SK-N-MC (cell line): ENCODE results near the gene STX16.
"Not testable (repeated sequence)": the region's sequence is repeated elsewhere in the genome, so short reads cannot be mapped to it uniquely, and the experiment has no call there.

ENCODE experiments used
- DNase-seq: peaks from one replicate; pipeline ENCODE4 v3.0.0-alpha.2; 2011; ENCODE audit warnings: low read depth, low spot score
- H3K27ac ChIP-seq: fragments of 200-600 bp; sonication (generic); 2 replicates; pipeline ENCODE4 v1.5.1; 2016; ENCODE audit warnings: mixed run types
- H3K36me3 ChIP-seq: fragments of 200-600 bp; sonication (generic); 2 replicates; pipeline ENCODE4 v1.6.1; 2017; ENCODE audit warnings: antibody characterized with exemption, low read length, mixed read lengths; ENCODE audit not compliant: insufficient read depth
- H3K4me3 ChIP-seq: fragments of 200-600 bp; sonication (generic); 2 replicates; pipeline ENCODE4 v1.5.1; 2016
- H3K9ac ChIP-seq: fragments of 200-600 bp; sonication (generic); 2 replicates; pipeline ENCODE4 v1.8.0; 2017; ENCODE audit warnings: mixed run types, mixed read lengths; ENCODE audit not compliant: insufficient read length
- H3K9me3 ChIP-seq: fragments of 200-600 bp; sonication (generic); 2 replicates; pipeline ENCODE4 v1.6.1; 2017; ENCODE audit warnings: low read depth, mild to moderate bottlenecking, antibody characterized with exemption, low read length, moderate library complexity, mixed read lengths
- EZH2 ChIP-seq: fragments of 200-600 bp; sonication (generic); IDR thresholded peaks from one replicate; pipeline ENCODE4 v1.6.1; 2017; ENCODE audit warnings: antibody characterized with exemption
- FOXP2 ChIP-seq: optimal IDR thresholded peaks from 2 replicates; pipeline ENCODE3; 2011; ENCODE audit warnings: mild to moderate bottlenecking, moderate library complexity; ENCODE audit not compliant: insufficient read depth; ENCODE audit errors: extremely low read length, control extremely low read depth
- POLR2AphosphoS5 ChIP-seq: IDR thresholded peaks from 2 replicates; pipeline ENCODE4 v1.6.1; 2012; ENCODE audit warnings: mild to moderate bottlenecking, low read depth, low read length, borderline replicate concordance

Gene STX16

DNA sequence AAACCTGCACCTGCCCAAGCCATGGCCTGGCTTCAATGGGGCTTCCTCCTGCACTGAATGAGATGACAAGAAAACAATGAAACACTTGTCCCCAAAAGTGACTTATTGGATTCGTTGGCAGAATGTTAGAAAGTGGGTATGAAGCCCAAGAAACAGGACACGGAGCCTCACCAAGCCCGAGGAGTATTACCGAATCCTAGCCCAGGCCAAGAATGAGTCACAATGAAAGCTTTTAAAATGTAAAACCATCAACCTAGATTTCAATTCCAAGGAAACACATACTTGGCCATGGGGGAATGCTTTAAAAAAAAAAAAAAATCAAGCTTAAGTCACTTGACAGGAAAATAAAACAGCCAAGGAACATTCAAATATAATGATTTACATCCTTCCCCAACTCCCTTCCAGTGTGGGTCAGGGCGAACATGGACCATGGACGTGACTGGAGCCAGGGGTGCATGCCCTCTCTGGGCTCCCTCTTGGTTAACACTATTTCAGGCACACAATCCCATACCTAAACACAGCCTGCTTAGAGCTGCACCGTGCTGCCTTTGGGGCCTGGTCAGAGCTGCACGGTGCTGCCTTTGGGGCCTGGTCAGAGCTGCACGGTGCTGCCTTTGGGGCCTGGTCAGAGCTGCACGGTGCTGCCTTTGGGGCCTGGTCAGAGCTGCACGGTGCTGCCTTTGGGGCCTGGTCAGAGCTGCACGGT is 3.1 kb upstream of the STX16 start:
- H3K4me3 ChIP-seq, result no peak overlapping the region
- DNase-seq, result no peak
- no peak overlapping the region for H3K27ac ChIP-seq
- H3K9me3 ChIP-seq, result no peaks in the 10 kb centered on the region
- no peaks in the 10 kb centered on the region for H3K36me3 ChIP-seq
- TF ChIP-seq FOXP2 (no peak), EZH2 (no peak), POLR2AphosphoS5 (no peak)
- no peak overlapping the region for H3K9ac ChIP-seq

DNA sequence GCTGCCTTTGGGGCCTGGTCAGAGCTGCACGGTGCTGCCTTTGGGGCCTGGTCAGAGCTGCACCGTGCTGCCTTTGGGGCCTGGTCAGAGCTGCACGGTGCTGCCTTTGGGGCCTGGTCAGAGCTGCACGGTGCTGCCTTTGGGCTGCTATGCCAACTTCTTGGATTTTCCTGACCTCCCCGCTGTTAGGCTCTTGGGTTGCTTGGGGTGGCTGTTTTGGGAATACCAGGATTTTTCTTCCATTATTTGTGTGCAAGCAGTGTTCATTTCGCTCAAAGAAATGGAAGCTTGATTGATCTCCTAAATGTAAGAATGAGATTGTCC is 2.6 kb upstream of the STX16 start:
- not testable (repeated sequence) for H3K9me3 ChIP-seq, H3K9ac ChIP-seq, H3K36me3 ChIP-seq, H3K4me3 ChIP-seq, DNase-seq, H3K27ac ChIP-seq

DNA sequence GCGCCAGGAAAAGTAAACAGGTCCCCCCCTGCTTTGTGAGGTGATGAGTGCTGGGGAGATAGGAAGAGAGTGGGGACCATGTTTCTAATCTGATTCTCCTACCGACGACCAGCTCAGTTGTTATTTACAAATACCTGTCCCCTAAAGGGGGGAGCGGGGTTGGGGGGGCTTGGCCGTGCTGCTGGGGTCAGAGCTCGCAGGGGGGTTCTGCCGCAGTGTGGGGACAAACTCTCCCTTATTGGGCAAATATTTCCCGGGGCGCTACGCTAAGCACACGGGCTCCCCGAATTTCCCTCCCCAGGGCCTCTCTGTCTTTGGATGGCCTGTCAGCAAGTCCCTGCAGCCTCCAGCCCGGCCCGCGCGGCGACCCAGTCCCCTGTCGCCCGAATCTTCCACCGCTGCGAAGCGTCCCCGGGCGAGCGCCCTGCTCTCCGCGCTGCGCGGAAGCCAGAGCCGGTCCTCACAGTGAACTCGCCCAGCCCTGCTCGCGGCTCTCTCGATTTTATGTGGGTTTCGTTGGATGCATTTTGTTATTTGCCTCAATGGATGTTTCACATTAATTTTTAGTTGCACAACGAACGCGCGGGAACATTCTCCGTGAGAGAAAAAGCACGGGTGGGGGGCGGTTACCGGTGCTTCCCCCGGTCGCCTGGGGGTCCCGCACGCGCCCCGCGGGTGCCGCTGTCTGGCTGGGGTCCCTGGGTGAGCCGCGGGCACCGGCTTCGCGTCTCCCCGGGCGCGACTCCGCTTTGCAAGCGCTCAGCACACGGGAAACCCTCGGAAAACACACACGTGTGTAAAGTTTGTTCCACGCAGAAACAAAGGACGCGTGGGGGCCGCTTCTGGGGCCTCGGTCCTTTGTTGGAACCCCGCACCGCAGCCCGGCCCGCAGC is 1.5 kb upstream of the STX16 start:
- H3K27ac ChIP-seq, result no peak overlapping the region
- peaks cover 6% of the 10 kb centered on the region; the same call in 1 of the 2 replicates for H3K36me3 ChIP-seq
- DNase-seq, result no peak
- H3K9ac ChIP-seq, result no peak overlapping the region
- H3K4me3 ChIP-seq, result no peak overlapping the region
- H3K9me3 ChIP-seq, result no peaks in the 10 kb centered on the region
- TF ChIP-seq POLR2AphosphoS5, result no peak
- no peak for TF ChIP-seq FOXP2
- no peak for TF ChIP-seq EZH2

DNA sequence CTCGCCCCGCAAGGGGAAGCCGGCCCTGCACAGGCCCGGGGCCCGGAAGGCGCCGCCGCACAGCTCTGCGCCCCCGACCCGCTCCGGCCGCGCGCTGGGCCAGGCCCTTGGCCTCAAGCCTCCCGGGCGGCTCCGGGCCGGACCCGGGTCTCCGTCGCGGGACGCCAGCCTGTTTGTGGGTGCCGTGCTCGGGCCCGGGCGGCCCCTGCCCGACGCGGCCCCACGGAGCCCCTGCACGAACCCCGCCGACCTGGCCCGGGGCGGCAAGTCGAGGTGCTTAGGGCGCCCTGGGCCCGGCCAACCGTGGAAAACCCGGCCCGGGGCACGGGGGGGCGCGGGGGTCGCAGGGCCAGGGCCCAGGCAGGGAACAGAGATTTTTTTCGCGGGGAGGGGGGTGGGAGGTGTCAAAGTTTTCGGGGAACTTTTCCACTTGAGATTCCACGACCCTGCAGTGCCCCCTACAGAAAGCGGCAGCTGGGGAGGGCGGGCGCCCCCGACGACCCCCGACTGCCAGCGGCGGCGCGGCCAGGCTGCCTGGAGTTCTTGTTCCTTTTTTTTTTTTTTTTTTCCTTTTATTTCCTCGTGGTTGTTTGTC is 805 bp upstream of the STX16 start:
- Histone ChIP-seq H3K4me3 (peak overlapping the region; percentile 100), H3K36me3 (peaks cover 6% of the 10 kb centered on the region; the same call in 1 of the 2 replicates), H3K9ac (peak overlapping the region; percentile 81), H3K9me3 (no peaks in the 10 kb centered on the region), H3K27ac (peak overlapping the region; percentile 92)
- DNase-seq, result no peak
- TF ChIP-seq POLR2AphosphoS5 (no peak), FOXP2 (no peak), EZH2 (no peak)

DNA sequence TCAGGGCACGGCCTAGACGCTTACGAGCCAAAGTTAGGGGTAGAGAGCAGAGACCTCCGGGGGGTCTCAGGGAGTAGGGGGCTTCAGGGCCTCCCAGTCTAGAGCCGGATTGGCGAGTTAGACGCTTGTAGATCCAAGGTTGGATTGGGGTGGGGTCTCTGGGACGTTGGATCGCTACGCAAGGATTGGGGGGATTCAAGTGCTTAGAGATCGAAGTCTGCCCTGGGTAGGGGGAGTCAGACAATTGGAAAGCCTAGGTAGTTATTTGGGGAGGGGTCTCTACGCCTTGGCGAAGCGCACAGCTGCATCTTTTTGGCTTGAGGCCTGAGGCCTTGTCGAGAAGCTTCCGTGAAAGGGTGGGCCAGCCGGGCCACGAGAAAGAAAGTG is 469 bp downstream of the STX16 start:
- TF ChIP-seq POLR2AphosphoS5 (no peak), FOXP2 (no peak), EZH2 (no peak)
- Histone ChIP-seq H3K4me3 (peak overlapping the region; percentile 100), H3K27ac (peak overlapping the region; percentile 85), H3K9ac (peak overlapping the region; percentile 92), H3K36me3 (peaks cover 6% of the 10 kb centered on the region; the same call in 1 of the 2 replicates), H3K9me3 (no peaks in the 10 kb centered on the region)
- DNase-seq, result no peak

DNA sequence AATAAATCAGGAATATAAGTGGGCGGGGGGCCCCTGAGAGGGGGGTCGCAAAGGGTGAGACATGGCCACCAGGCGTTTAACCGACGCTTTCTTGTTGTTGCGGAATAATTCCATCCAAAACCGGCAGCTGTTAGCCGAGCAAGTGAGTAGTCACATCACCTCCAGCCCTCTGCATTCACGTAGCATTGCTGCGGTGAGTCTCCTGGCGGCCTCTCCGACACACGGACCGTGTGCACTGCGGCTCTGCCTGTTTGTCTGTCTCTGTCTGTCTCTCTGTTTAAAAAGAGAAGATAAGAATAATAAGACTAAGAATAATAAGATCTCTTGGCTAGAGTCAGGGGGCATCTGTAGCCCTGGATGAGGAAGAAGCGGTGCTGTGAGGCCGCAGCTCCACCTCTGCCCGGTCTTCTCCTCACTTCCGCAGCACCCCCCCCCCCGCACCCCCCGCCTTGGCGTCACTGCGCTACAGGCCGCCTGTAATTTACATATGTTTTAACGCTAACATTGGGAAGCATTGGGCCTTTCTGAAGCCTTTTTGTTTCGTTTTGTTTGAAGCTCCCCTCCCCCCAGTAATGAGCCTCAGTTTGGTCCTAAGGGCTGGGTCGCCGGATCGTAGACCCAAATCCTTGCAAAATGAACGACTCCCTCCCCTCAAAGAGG is 993 bp downstream of the STX16 start:
- DNase-seq, result peak; percentile 44
- H3K36me3 ChIP-seq, result peaks cover 6% of the 10 kb centered on the region; the same call in 1 of the 2 replicates

DNA sequence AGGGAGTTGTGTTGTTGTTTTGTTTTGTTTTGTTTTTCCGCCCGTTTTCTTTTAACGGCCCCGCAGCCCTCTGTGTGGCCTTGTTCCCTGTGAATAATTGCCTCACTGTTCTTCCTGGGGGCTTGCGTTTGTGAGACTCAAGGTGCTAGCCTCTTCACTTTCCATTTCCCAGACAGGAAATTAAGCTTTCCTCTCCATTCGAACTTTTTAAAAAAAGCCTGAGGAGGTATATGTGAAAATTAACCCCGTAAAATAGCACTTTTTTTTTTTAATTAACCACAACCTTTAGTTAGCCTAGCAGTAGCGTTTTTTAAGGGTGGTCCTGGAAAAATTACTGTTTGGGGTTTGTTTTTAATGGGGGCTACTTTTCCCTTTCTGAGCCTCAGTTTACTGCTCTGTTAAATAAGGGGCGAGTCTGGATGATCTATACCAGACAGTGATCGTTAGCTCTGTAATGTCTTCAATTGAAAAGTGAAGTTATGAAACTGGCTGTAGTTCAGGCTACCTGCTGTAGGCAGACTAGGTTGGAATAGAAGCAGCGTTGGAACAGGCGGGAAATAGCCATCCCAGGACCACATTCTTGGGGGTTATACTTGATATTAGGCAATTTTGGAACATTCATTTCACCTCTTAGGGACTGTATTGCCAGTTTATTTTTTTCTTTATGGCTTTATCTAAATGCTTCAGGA is 1.7 kb downstream of the STX16 start:
- peaks cover 6% of the 10 kb centered on the region; the same call in 1 of the 2 replicates for H3K36me3 ChIP-seq
- TF ChIP-seq FOXP2 (no peak), EZH2 (no peak), POLR2AphosphoS5 (no peak)
- H3K4me3 ChIP-seq, result peak overlapping the region; percentile 100
- no peak for DNase-seq
- H3K9ac ChIP-seq, result peak overlapping the region; percentile 92
- no peaks in the 10 kb centered on the region for H3K9me3 ChIP-seq
- H3K27ac ChIP-seq, result peak overlapping the region; percentile 85

More for the DNA sequence above, 993 bp downstream of the STX16 start:
- TF ChIP-seq FOXP2 (no peak), POLR2AphosphoS5 (peak; percentile 50)
- Histone ChIP-seq H3K9me3 (no peaks in the 10 kb centered on the region), H3K27ac (peak overlapping the region; percentile 85), H3K4me3 (peak overlapping the region; percentile 100), H3K9ac (peak overlapping the region; percentile 92)

DNA sequence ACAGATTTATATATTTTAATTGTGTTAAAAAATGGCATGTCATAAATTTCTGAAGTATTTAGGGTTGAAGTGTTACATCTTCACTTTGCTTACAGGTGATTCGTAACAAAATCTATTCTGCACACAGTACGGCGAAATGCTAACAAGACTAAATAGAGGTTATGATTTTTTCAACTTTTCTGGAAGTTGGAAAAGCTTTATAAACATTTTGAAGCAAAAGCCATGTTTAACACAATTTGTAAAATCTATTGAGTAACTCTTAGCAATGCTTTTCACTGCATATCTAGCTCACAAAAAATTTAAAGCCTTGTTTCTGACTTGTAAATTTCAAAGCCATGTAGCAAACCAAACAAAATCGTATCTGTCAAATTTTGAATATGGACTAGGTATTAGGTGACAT is 3.3 kb downstream of the STX16 start:
- H3K27ac ChIP-seq, result no peak overlapping the region
- H3K36me3 ChIP-seq, result peaks cover 8% of the 10 kb centered on the region; the same call in 1 of the 2 replicates
- no peak overlapping the region for H3K4me3 ChIP-seq
- no peak for DNase-seq
- peak overlapping the region; percentile 28 for H3K9ac ChIP-seq
- no peaks in the 10 kb centered on the region for H3K9me3 ChIP-seq
- TF ChIP-seq POLR2AphosphoS5 (no peak), EZH2 (no peak), FOXP2 (no peak)
